Vagina (tissue), 2 donors: ENCODE data around the gene RPL14. TPM values are rescaled to one million over a fixed set of nuclear protein-coding genes. Genes with fewer than 3 reads are reported as not detected.

Experiments
- DNase-seq, 2 donors: peaks; one replicate each; pipeline ENCODE4 v3.0.0-alpha.2; 2017; ENCODE audit errors: extremely low spot score in 2 of 2
- H3K27ac ChIP-seq: fragments of 200-600 bp; sonication (generic); one replicate; pipeline ENCODE4 v1.5.1; 2019
- H3K27me3 ChIP-seq: fragments of 200-600 bp; sonication (generic); one replicate; pipeline ENCODE4 v1.5.1; 2019
- H3K36me3 ChIP-seq, 2 donors: fragments of 200-600 bp; sonication (generic); one replicate each; pipeline ENCODE4 v1.5.1; 2017 to 2019
- H3K4me1 ChIP-seq: fragments of 200-600 bp; sonication (generic); one replicate; pipeline ENCODE4 v1.5.1; 2019
- H3K4me3 ChIP-seq, 2 donors: fragments of 200-600 bp; sonication (generic); 1 replicate in 1 of 2; 2 replicates in 1 of 2; pipeline ENCODE4 v1.5.1; 2016 to 2019
- H3K9me3 ChIP-seq: fragments of 200-600 bp; sonication (generic); one replicate; pipeline ENCODE4 v1.5.1; 2019
- POLR2A ChIP-seq, 2 donors: fragments of 450-650 bp; IDR thresholded peaks; one replicate each; pipeline ENCODE4 v1.6.1; 2017; ENCODE audit warnings: antibody characterized with exemption in 2 of 2, mild to moderate bottlenecking in 2 of 2, moderate library complexity in 2 of 2
- POLR2AphosphoS5 ChIP-seq, 2 donors: sonication (generic); formaldehyde crosslinking; IDR thresholded peaks; one replicate each; pipeline ENCODE4 v1.9.0; 2017; ENCODE audit warnings: antibody characterized with exemption in 2 of 2, mild to moderate bottlenecking in 2 of 2, low read depth in 1 of 2; ENCODE audit not compliant: insufficient read depth in 1 of 2
- intact Hi-C: fragments of 100-400 bp; cut with DNase I; formaldehyde crosslinking; loops from one replicate; pipeline ENCODE4 v1.15.1; 2023
- small RNA-seq: library from RNA; depleted of rRNA; stranded (forward); fragments of <200 nt; gene quantifications from one replicate; pipeline ENCODE3, GENCODE V24; 2016
- total RNA-seq: library from RNA; depleted of rRNA; stranded (reverse); fragments of >200 nt; gene quantifications from one replicate; pipeline ENCODE4 v1.2.3, GENCODE V29; 2016
- TF ChIP-seq, protein P1 (sequence below), 3 experiments: fragments of 450-650 bp in 2 of 3; fragments of 200-600 bp in 1 of 3; sonication (generic) in 1 of 3; IDR thresholded peaks; one replicate each; pipeline ENCODE4 v1.5.1; 2017 to 2019; ENCODE audit warnings: antibody characterized with exemption in 3 of 3, mild to moderate bottlenecking in 2 of 3, moderate library complexity in 2 of 3

RPL14 gene
- total RNA-seq, 1 donor from 2014 or later = 500 TPM

DNA sequence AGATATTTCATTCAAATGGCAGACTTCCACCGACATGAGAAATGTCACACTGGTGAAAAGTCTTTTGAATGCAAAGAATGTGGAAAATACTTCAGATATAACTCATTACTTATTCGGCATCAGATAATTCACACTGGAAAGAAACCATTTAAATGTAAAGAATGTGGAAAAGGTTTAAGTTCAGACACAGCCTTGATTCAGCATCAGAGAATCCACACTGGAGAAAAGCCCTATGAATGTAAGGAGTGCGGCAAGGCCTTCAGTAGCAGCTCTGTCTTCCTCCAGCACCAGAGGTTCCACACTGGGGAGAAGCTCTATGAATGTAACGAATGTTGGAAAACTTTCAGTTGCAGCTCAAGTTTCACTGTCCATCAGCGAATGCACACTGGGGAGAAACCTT is 59.1 kb downstream of the RPL14 start:
- intact Hi-C loops = no loop called here
- H3K27me3 ChIP-seq = no peaks in the 10 kb centered on the region
- TF ChIP-seq, protein P1, sequence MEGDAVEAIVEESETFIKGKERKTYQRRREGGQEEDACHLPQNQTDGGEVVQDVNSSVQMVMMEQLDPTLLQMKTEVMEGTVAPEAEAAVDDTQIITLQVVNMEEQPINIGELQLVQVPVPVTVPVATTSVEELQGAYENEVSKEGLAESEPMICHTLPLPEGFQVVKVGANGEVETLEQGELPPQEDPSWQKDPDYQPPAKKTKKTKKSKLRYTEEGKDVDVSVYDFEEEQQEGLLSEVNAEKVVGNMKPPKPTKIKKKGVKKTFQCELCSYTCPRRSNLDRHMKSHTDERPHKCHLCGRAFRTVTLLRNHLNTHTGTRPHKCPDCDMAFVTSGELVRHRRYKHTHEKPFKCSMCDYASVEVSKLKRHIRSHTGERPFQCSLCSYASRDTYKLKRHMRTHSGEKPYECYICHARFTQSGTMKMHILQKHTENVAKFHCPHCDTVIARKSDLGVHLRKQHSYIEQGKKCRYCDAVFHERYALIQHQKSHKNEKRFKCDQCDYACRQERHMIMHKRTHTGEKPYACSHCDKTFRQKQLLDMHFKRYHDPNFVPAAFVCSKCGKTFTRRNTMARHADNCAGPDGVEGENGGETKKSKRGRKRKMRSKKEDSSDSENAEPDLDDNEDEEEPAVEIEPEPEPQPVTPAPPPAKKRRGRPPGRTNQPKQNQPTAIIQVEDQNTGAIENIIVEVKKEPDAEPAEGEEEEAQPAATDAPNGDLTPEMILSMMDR (IDR thresholded peaks at IDR 0.05) = no peak
- TF ChIP-seq POLR2AphosphoS5 (IDR thresholded peaks at IDR 0.05; ENCODE audit: insufficient read depth in 1 of 2, low read depth in 1 of 2) (no peak), POLR2A (IDR thresholded peaks at IDR 0.05) (no peak)
- no peak overlapping the region for H3K27ac ChIP-seq
- H3K9me3 ChIP-seq = no peaks in the 10 kb centered on the region
- no peak overlapping the region for H3K4me3 ChIP-seq
- DNase-seq = no peak
- peaks cover 0 to 5% of the 10 kb centered on the region in 2 donors for H3K36me3 ChIP-seq
- H3K4me1 ChIP-seq = no peaks in the 10 kb centered on the region

DNA sequence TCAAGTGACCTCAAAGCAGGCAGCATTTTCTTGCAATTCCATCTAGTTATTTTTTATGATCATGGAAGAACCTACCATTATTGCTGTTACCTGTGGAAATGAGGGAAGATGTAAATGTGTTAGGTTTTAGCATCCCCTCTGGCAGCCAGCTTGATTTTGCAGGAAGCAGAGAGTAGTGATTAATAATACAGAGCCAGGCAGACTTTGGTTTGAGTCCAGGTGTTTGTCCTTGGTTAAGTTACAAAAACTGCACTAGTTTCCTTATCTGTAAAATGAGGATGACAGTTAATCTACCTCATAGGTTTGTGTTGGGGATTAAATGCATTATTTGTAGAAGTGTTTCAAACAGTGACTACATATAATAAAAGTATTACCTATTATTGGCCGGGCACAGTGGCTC is 60.9 kb downstream of the RPL14 start:
- no peak overlapping the region for H3K4me3 ChIP-seq
- H3K27me3 ChIP-seq = no peaks in the 10 kb centered on the region
- H3K9me3 ChIP-seq = no peaks in the 10 kb centered on the region
- intact Hi-C loops = no loop called here
- TF ChIP-seq, protein P1 (IDR thresholded peaks at IDR 0.05) = no peak
- TF ChIP-seq POLR2AphosphoS5 (IDR thresholded peaks at IDR 0.05; ENCODE audit: insufficient read depth in 1 of 2, low read depth in 1 of 2) = no peak
- TF ChIP-seq POLR2A (IDR thresholded peaks at IDR 0.05) = no peak
- DNase-seq = no peak
- no peaks in the 10 kb centered on the region for H3K4me1 ChIP-seq
- no peaks in the 10 kb centered on the region for H3K36me3 ChIP-seq
- H3K27ac ChIP-seq = no peak overlapping the region

Small RNAs within 50 kb of the gene (small RNA-seq; reads per million reads assigned to genes)
- not detected for gene RNU5B-2P

Other genes starting within 250 kb of the RPL14 start
- gene EIF1B, start 147.6 kb upstream of the RPL14 start, total RNA-seq = 18.9 TPM
- 3.9 TPM for gene ENTPD3, start 70.2 kb upstream of the RPL14 start, total RNA-seq
- 3.2 TPM for gene ZNF619, start 19.8 kb downstream of the RPL14 start, total RNA-seq
- gene ZNF620, start 48.7 kb downstream of the RPL14 start, total RNA-seq = 1.5 TPM
- gene ZNF621, start 67.6 kb downstream of the RPL14 start, total RNA-seq = 13.3 TPM